Effector CD4-positive, alpha-beta T cell (primary cell): ENCODE data around the gene ZNF547.

Experiments
- DNase-seq: peaks from one replicate; pipeline ENCODE4 v3.0.0-alpha.2; 2020

Gene ZNF547

GRCh38 chr19:57376151-57376550, 12.8 kb downstream of the ZNF547 start:
- no peak for DNase-seq

- DNase-seq: no peak
These were observed 14.3 kb downstream of the ZNF547 start for GRCh38 chr19:57377498-57378146.

GRCh38 chr19:57380923-57381322, 17.6 kb downstream of the ZNF547 start:
- no peak for DNase-seq

GRCh38 chr19:57382806-57383488, 19.6 kb downstream of the ZNF547 start:
- no peak for DNase-seq

- DNase-seq: no peak
These were observed 25.9 kb downstream of the ZNF547 start for GRCh38 chr19:57389194-57389729.

GRCh38 chr19:57389730-57390598, 26.6 kb downstream of the ZNF547 start, which contains the start of gene ZNF548:
Gene ZNF548 (plus strand): TSS chr19:57389854. CDS start chr19:57390100, 246 bp downstream.
- peak; percentile 97 for DNase-seq

- no peak for DNase-seq
These were observed 32.4 kb downstream of the ZNF547 start for GRCh38 chr19:57395710-57396109.

- no peak for DNase-seq
These were observed 35.5 kb downstream of the ZNF547 start for GRCh38 chr19:57398868-57399267.

- no peak for DNase-seq
These were observed 40.6 kb downstream of the ZNF547 start for GRCh38 chr19:57403737-57404563.

GRCh38 chr19:57406516-57407123, 43.3 kb downstream of the ZNF547 start:
- peak; percentile 57 for DNase-seq

- DNase-seq: peak; percentile 92
These were observed 47.7 kb downstream of the ZNF547 start, which contains the start of gene ZNF17 for GRCh38 chr19:57410877-57411671. Gene ZNF17 (plus strand): TSS chr19:57411161. CDS start chr19:57413616, 2,455 bp downstream.

- DNase-seq: no peak
These were observed 56.1 kb downstream of the ZNF547 start for GRCh38 chr19:57419439-57419838.

GRCh38 chr19:57421037-57421436, 57.7 kb downstream of the ZNF547 start:
- DNase-seq: no peak
